IMR-90 (cell line): ENCODE data around the gene DAP3. TPM values are rescaled to one million over a fixed set of nuclear protein-coding genes. Genes with fewer than 3 reads are reported as not detected.

Source experiments
- ATAC-seq: fragments of 200-7000 bp; cut with Tn5 transposase; 2 replicates; pipeline ENCODE4 v1.9.1; 2020; ENCODE audit warnings: low read depth, mild to moderate bottlenecking, moderate library complexity
- BruUV-seq: library from RNA; stranded (reverse); fragments of 400-500 nt; replicated peaks from 2 replicates; lab custom pipeline; 2021; lab: Mats Ljungman, UMichigan
- CTCF ChIA-PET: fragments of 300-600 bp; formaldehyde crosslinking; extraction: SDS; loops from one replicate; lab custom pipeline; 2021; ENCODE audit warnings: antibody characterized with exemption; lab: Yijun Ruan, JAX
- POLR2A ChIA-PET: fragments of 300-600 bp; sonication (Branson Sonifier 250); formaldehyde crosslinking; loops from one replicate; lab custom pipeline; 2022; ENCODE audit warnings: antibody characterized with exemption; ENCODE audit not compliant: unreplicated experiment; lab: Charles Lee
- DNase-seq: peaks from one replicate; pipeline ENCODE4 v3.0.0; 2013
- H2AFZ ChIP-seq: replicated peaks from 2 replicates; pipeline ENCODE3; 2013; ENCODE audit warnings: low read length, mild to moderate bottlenecking; ENCODE audit not compliant: poor library complexity
- H2AK5ac ChIP-seq: 2 replicates; pipeline ENCODE4 v1.6.1; 2013; ENCODE audit warnings: low read depth, low read length, inconsistent platforms
- H2AK9ac ChIP-seq: replicated peaks from 2 replicates; pipeline ENCODE3; 2013; ENCODE audit warnings: mild to moderate bottlenecking, low read depth, low read length, moderate library complexity; ENCODE audit not compliant: poor library complexity
- H2BK120ac ChIP-seq: 2 replicates; pipeline ENCODE4 v1.6.1; 2013; ENCODE audit warnings: low read depth, low read length, inconsistent platforms
- H2BK15ac ChIP-seq: 3 replicates; pipeline ENCODE4 v1.6.1; 2013; ENCODE audit warnings: low read depth, low read length, inconsistent platforms
- H2BK20ac ChIP-seq: 2 replicates; pipeline ENCODE4 v1.6.1; 2013; ENCODE audit warnings: low read depth, mild to moderate bottlenecking, inconsistent platforms, low read length, moderate library complexity
- H2BK5ac ChIP-seq: 2 replicates; pipeline ENCODE4 v1.6.1; 2013; ENCODE audit warnings: mild to moderate bottlenecking, low read depth, low read length, inconsistent platforms; ENCODE audit not compliant: poor library complexity, severe bottlenecking
- H3K14ac ChIP-seq: replicated peaks from 2 replicates; pipeline ENCODE4 v1.6.1; 2013; ENCODE audit warnings: low read depth, low read length, inconsistent platforms
- H3K18ac ChIP-seq: 2 replicates; pipeline ENCODE4 v1.6.1; 2013; ENCODE audit warnings: low read depth, low read length, control low read depth
- H3K23ac ChIP-seq: 2 replicates; pipeline ENCODE4 v1.6.1; 2013; ENCODE audit warnings: low read depth, low read length, inconsistent platforms
- H3K27ac ChIP-seq: 2 replicates; pipeline ENCODE4 v1.5.1; 2013; ENCODE audit warnings: mild to moderate bottlenecking, control low read depth, low read length; ENCODE audit not compliant: insufficient read depth
- H3K27me3 ChIP-seq: 2 replicates; pipeline ENCODE4 v1.6.1; 2013; ENCODE audit warnings: low read length; ENCODE audit not compliant: control insufficient read depth, insufficient read depth
- H3K36me3 ChIP-seq: 2 replicates; pipeline ENCODE4 v1.6.1; 2013; ENCODE audit warnings: low read length, mixed read lengths; ENCODE audit not compliant: control insufficient read depth, insufficient read depth
- H3K4ac ChIP-seq: 2 replicates; pipeline ENCODE4 v1.6.1; 2013; ENCODE audit warnings: low read depth, low read length, inconsistent platforms
- H3K4me1 ChIP-seq: 2 replicates; pipeline ENCODE4 v1.6.1; 2013; ENCODE audit warnings: low read length, mixed read lengths; ENCODE audit not compliant: control insufficient read depth, insufficient read depth
- H3K4me2 ChIP-seq: 2 replicates; pipeline ENCODE4 v1.6.1; 2013; ENCODE audit warnings: low read depth, mild to moderate bottlenecking, control low read depth, low read length, moderate library complexity
- H3K4me3 ChIP-seq: 2 replicates; pipeline ENCODE4 v1.5.1; 2013; ENCODE audit warnings: low read depth, mild to moderate bottlenecking, control low read depth, low read length, moderate library complexity; ENCODE audit not compliant: insufficient read depth
- H3K56ac ChIP-seq: 2 replicates; pipeline ENCODE4 v1.6.1; 2013; ENCODE audit warnings: low read length, inconsistent platforms; ENCODE audit not compliant: insufficient read depth; ENCODE audit errors: extremely low read depth
- H3K79me1 ChIP-seq, 2 experiments: 2 replicates each; pipeline ENCODE4 v1.6.1; 2013; ENCODE audit warnings: low read length in 2 of 2, inconsistent platforms in 1 of 2, low read depth in 1 of 2
- H3K9ac ChIP-seq: 2 replicates; pipeline ENCODE4 v1.6.1; 2013; ENCODE audit warnings: low read depth, low read length, control low read depth
- H3K9me1 ChIP-seq: 2 replicates; pipeline ENCODE4 v1.6.1; 2013; ENCODE audit warnings: low read length, inconsistent platforms; ENCODE audit not compliant: insufficient read depth
- H3K9me3 ChIP-seq: 2 replicates; pipeline ENCODE4 v1.6.1; 2013; ENCODE audit warnings: low read length; ENCODE audit not compliant: control insufficient read depth, insufficient read depth
- H4K20me1 ChIP-seq: 2 replicates; pipeline ENCODE4 v1.6.1; 2013; ENCODE audit warnings: low read length, inconsistent platforms; ENCODE audit not compliant: insufficient read depth
- H4K5ac ChIP-seq: 2 replicates; pipeline ENCODE4 v1.6.1; 2013; ENCODE audit warnings: mild to moderate bottlenecking, low read depth, low read length, control low read depth
- H4K8ac ChIP-seq, 2 experiments: 2 replicates each; pipeline ENCODE4 v1.6.1; 2013; ENCODE audit warnings: low read depth in 2 of 2, low read length in 2 of 2, control low read depth in 1 of 2, inconsistent platforms in 1 of 2
- H4K91ac ChIP-seq: 2 replicates; pipeline ENCODE4 v1.6.1; 2013; ENCODE audit warnings: low read depth, low read length, inconsistent platforms; ENCODE audit not compliant: insufficient read depth
- RCOR1 ChIP-seq: IDR thresholded peaks from 2 replicates; pipeline ENCODE4 v1.6.1; 2012; ENCODE audit warnings: mild to moderate bottlenecking, low read length, improper control_type of control experiment; ENCODE audit not compliant: insufficient replicate concordance
- WGBS, 2 experiments: methylation state at CpG; one replicate each; pipeline versions ENCODE4 v1.1.5 to v1.1.7; 2013; ENCODE audit warnings: missing lambda C conversion rate in 2 of 2; ENCODE audit not compliant: insufficient read length in 1 of 2; ENCODE audit errors: extremely low coverage in 2 of 2; 5-methylcytosine and 5-hydroxymethylcytosine counted together
- dilution Hi-C: fragments of 300-500 bp; cut with HindIII; formaldehyde crosslinking; loops from one replicate; pipeline ENCODE4 v1.14.3; 2018; ENCODE audit warnings: low sequenced_read_pairs; ENCODE audit not compliant: unreplicated experiment
- in situ Hi-C: fragments of 300-500 bp; cut with MboI; formaldehyde crosslinking; loops from 3 replicates; pipeline ENCODE4 v1.14.3; 2019; ENCODE audit warnings: low sequenced_read_pairs, inconsistent platforms, mixed read lengths
- intact Hi-C: fragments of 100-400 bp; cut with micrococcal nuclease; formaldehyde crosslinking; loops from 2 replicates; pipeline ENCODE4 v1.10.0; 2022
- polyA plus RNA-seq, 3 experiments: library from polyadenylated mRNA; depleted of rRNA; stranded (reverse); fragments of >200 nt; gene quantifications; 2 replicates each; pipeline ENCODE4 v1.2.3, GENCODE V29; 2012; ENCODE audit warnings: low replicate concordance in 1 of 3
- total RNA-seq: library from RNA; depleted of rRNA; stranded (reverse); fragments of >200 nt; gene quantifications from 2 replicates; pipeline ENCODE4 v1.2.3, GENCODE V29; 2012

Gene DAP3
- total and polyA plus RNA-seq, 2 of the 4 experiments (the other 2 are of a cell fraction), result 48.6 to 126 TPM

GRCh38 chr1:155741908-155742307 is 53.0 kb downstream of the DAP3 start:
- no peak overlapping the region for H2AK9ac ChIP-seq
- H4K5ac ChIP-seq, result no peak overlapping the region
- H4K20me1 ChIP-seq, result no peaks in the 10 kb centered on the region
- no peak overlapping the region for H2BK20ac ChIP-seq
- no TSS peak for BruUV-seq
- no peak for DNase-seq
- H2AFZ ChIP-seq, result no peak overlapping the region
- no peak overlapping the region for H3K23ac ChIP-seq
- ChIA-PET POLR2A (no interaction called here), CTCF (no interaction called here)
- no peak overlapping the region for H2AK5ac ChIP-seq
- no peak overlapping the region for H3K18ac ChIP-seq
- no peak overlapping the region for H3K4ac ChIP-seq
- H4K8ac ChIP-seq, result no peak overlapping the region
- 82% methylated on average over 7 of the region's 10 CpGs; no CpG with 5 or more reads in 1 of the 2 experiments for WGBS, 2 experiments
- ATAC-seq, result no peak
- no peak overlapping the region for H3K14ac ChIP-seq
- intact Hi-C loops, result no loop called here
- H3K79me1 ChIP-seq, result 0 out of 4 replicates have a peak, but pooled peaks cover 3% of the 10 kb centered on the region in 2 experiments
- peaks cover 3% of the 10 kb centered on the region; the same call in 1 of the 2 replicates for H3K9me1 ChIP-seq
- no peaks in the 10 kb centered on the region for H3K27me3 ChIP-seq
- H3K36me3 ChIP-seq, result peaks cover 11% of the 10 kb centered on the region
- no peak overlapping the region for H2BK120ac ChIP-seq
- no peak overlapping the region for H2BK5ac ChIP-seq
- H3K27ac ChIP-seq, result no peak overlapping the region
- H3K4me3 ChIP-seq, result no peak overlapping the region
- H3K9me3 ChIP-seq, result no peaks in the 10 kb centered on the region
- dilution Hi-C loops, result no loop called here
- no peaks in the 10 kb centered on the region for H3K4me1 ChIP-seq
- H2BK15ac ChIP-seq, result no peak overlapping the region
- H4K91ac ChIP-seq, result no peak overlapping the region
- no peak for TF ChIP-seq RCOR1
- H3K9ac ChIP-seq, result no peak overlapping the region
- in situ Hi-C loops, result no loop called here
- no peak overlapping the region for H3K56ac ChIP-seq
- H3K4me2 ChIP-seq, result no peak overlapping the region
